ENCODE data around the gene GNL3.
A peak's percentile ranks its signal among the peaks of the same experiment; 100 is the strongest.

Gene GNL3

GRCh38 chr3:52704611-52705437 is 19.0 kb downstream of the GNL3 start:
- no peak for TF ChIP-seq CTCF (IDR thresholded peaks at IDR 0.05; ENCODE audit: insufficient read depth, low read length, missing control alignments)
- ChIA-PET POLR2A (interaction anchor here (0.7 to 1.4 kb wide), 4 partner anchors 12 to 216 kb away, joined by 3 read pairs; no protein-coding TSS in a partner anchor), CTCF (interaction anchor here (2.1 kb wide), 1 partner anchor 12 kb away, joined by 7 read pairs; no protein-coding TSS in a partner anchor)
- no peak for DNase-seq (ENCODE audit: low read depth, low spot score)
- H3K4me3 ChIP-seq (ENCODE audit: low read depth, low read length), result peak overlapping the region; percentile 99

GRCh38 chr3:52705438-52705687 is 19.5 kb downstream of the GNL3 start:
- ChIA-PET POLR2A (interaction anchor here (1.0 to 1.5 kb wide), 4 partner anchors 11 to 35 kb away, joined by 3 to 5 read pairs (median 3); no protein-coding TSS in a partner anchor), CTCF (interaction anchor here (2.1 kb wide), 1 partner anchor 12 kb away, joined by 7 read pairs; no protein-coding TSS in a partner anchor)
- H3K4me3 ChIP-seq (ENCODE audit: low read depth, low read length), result peak overlapping the region; percentile 99
- no peak for TF ChIP-seq CTCF (IDR thresholded peaks at IDR 0.05; ENCODE audit: insufficient read depth, low read length, missing control alignments)
- DNase-seq (ENCODE audit: low read depth, low spot score), result no peak

- DNase-seq (ENCODE audit: low read depth, low spot score), result no peak
- POLR2A ChIA-PET, result interaction anchor here (1.1 to 1.5 kb wide), 4 partner anchors 10 to 21 kb away, joined by 3 to 5 read pairs (median 4); no protein-coding TSS in a partner anchor
- peak within 1 kb of the TSS; percentile 99 for H3K4me3 ChIP-seq (ENCODE audit: low read depth, low read length)
- no peak for TF ChIP-seq CTCF (IDR thresholded peaks at IDR 0.05; ENCODE audit: insufficient read depth, low read length, missing control alignments)
- CTCF ChIA-PET, result interaction anchor here (1.2 to 2.1 kb wide), 3 partner anchors 11 to 278 kb away, joined by 3 to 7 read pairs (median 3); no protein-coding TSS in a partner anchor
Measured at GRCh38 chr3:52705688-52706686, 20.2 kb downstream of the GNL3 start, which contains the start of the genes GLT8D1 and SPCS1. GLT8D1 (minus strand) TSS chr3:52705791; CDS start chr3:52700460, 5,331 bp downstream. SPCS1 (plus strand) TSS chr3:52706106; CDS start chr3:52706247, 141 bp downstream.

- no peak for TF ChIP-seq CTCF (IDR thresholded peaks at IDR 0.05; ENCODE audit: insufficient read depth, low read length, missing control alignments)
- no peak overlapping the region; the same call in 1 of the 2 replicates for H3K4me3 ChIP-seq (ENCODE audit: low read depth, low read length)
- CTCF ChIA-PET, result interaction anchor here (0.8 to 1.5 kb wide), 5 partner anchors 13 to 280 kb away, joined by 3 to 4 read pairs (median 3); no protein-coding TSS in a partner anchor
- no peak for DNase-seq (ENCODE audit: low read depth, low spot score)
- POLR2A ChIA-PET, result interaction anchor here (0.8 kb wide), 1 partner anchor 245 kb away, joined by 3 read pairs; no protein-coding TSS in a partner anchor
Measured at GRCh38 chr3:52707585-52707984, 21.8 kb downstream of the GNL3 start.

GRCh38 chr3:52710512-52710911 is 24.7 kb downstream of the GNL3 start:
- DNase-seq (ENCODE audit: low read depth, low spot score), result no peak

More at GRCh38 chr3:52710512-52710911, 24.7 kb downstream of the GNL3 start:
- TF ChIP-seq CTCF (IDR thresholded peaks at IDR 0.05; ENCODE audit: insufficient read depth, low read length, missing control alignments), result no peak
- no peak overlapping the region for H3K4me3 ChIP-seq (ENCODE audit: low read depth, low read length)
- ChIA-PET CTCF (no interaction called here), POLR2A (no interaction called here)
